ENCODE data around the gene TRPM3. TPM values are rescaled to one million over a fixed set of nuclear protein-coding genes. Genes with fewer than 3 reads are reported as not detected.

Gene TRPM3
- total and polyA plus RNA-seq, 2 of the 13 experiments (the other 11 are each of a cell fraction or from before 2014, with no cell fraction given): not detected

DNA sequence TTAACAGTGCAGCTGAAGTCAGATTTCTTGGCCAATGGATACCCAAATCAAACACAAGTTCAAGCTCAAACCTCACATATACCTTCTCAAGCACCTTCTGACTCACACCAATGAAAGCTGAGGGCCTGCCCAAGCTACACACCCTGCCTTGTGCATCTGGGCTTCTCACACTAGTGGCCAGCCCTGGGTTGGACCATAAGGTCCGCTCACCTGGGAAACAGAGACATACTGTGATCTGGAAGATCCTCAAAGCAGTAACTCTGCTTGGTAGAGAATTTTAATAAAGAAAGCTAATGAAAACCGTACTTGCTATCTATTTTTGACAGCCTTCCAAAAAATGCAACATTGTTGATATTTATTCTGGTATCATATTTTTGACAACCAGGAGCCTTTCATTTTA, 7.4 kb upstream of the TRPM3 start:
- H3K27me3 ChIP-seq (ENCODE audit: control insufficient read depth in 1 of 2, insufficient read depth in 2 of 2, low read length in 2 of 2): no peaks in the 10 kb centered on the region
- no peaks in the 10 kb centered on the region for H3K36me3 ChIP-seq (replicated peaks in 1 of 2; ENCODE audit: control insufficient read depth in 1 of 2, insufficient read depth in 2 of 2, low read length in 2 of 2)
- in situ Hi-C loops (cut with HindIII; ENCODE audit: extremely low pct_ligation_motif_present, low pct_unique_long_range_greater_than_20kb): no loop called here
- H3K4me2 ChIP-seq (ENCODE audit: low read depth, low read length): no peak overlapping the region
- H3K4me1 ChIP-seq (ENCODE audit: insufficient read depth, low read length): no peaks in the 10 kb centered on the region
- intact Hi-C loops (cut with micrococcal nuclease; ENCODE audit: unreplicated experiment): no loop called here
- no peak for FAIRE-seq
- TF ChIP-seq, protein P1, sequence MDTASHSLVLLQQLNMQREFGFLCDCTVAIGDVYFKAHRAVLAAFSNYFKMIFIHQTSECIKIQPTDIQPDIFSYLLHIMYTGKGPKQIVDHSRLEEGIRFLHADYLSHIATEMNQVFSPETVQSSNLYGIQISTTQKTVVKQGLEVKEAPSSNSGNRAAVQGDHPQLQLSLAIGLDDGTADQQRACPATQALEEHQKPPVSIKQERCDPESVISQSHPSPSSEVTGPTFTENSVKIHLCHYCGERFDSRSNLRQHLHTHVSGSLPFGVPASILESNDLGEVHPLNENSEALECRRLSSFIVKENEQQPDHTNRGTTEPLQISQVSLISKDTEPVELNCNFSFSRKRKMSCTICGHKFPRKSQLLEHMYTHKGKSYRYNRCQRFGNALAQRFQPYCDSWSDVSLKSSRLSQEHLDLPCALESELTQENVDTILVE (CRISPR knock-in tag; IDR thresholded peaks at IDR 0.05): no peak
- no peak for TF ChIP-seq SMAD1 (CRISPR knock-in tag; IDR thresholded peaks at IDR 0.05; ENCODE audit: borderline replicate concordance, low read depth)
- TF ChIP-seq ZNF792 (CRISPR knock-in tag; IDR thresholded peaks at IDR 0.05): no peak
- no peak for TF ChIP-seq HNRNPK (IDR thresholded peaks at IDR 0.05; ENCODE audit: low read depth, low read length, poor library complexity, severe bottlenecking)
- TF ChIP-seq DR1 (CRISPR knock-in tag; IDR thresholded peaks at IDR 0.05): no peak
- TF ChIP-seq KAT8 (CRISPR knock-in tag; IDR thresholded peaks at IDR 0.05): no peak
- no peak for TF ChIP-seq NFRKB (IDR thresholded peaks at IDR 0.05)
- no peak for TF ChIP-seq EEA1 (CRISPR knock-in tag; IDR thresholded peaks at IDR 0.05; ENCODE audit: borderline replicate concordance)
- TF ChIP-seq ZFYVE20 (CRISPR knock-in tag; IDR thresholded peaks at IDR 0.05; ENCODE audit: borderline replicate concordance, low read depth): no peak
- no peak for TF ChIP-seq ZNF784 (CRISPR knock-in tag; IDR thresholded peaks at IDR 0.05; ENCODE audit: borderline replicate concordance)
- TF ChIP-seq CBX5 (CRISPR knock-in tag; IDR thresholded peaks at IDR 0.05; ENCODE audit: borderline replicate concordance): no peak
- no peak for TF ChIP-seq TOPORS (CRISPR knock-in tag; IDR thresholded peaks at IDR 0.05)
- TF ChIP-seq ZNF597 (CRISPR knock-in tag; IDR thresholded peaks at IDR 0.05): no peak
- no peak for TF ChIP-seq JARID2 (CRISPR knock-in tag; IDR thresholded peaks at IDR 0.05; ENCODE audit: insufficient replicate concordance)
- no peaks in the 10 kb centered on the region for H3K9me3 ChIP-seq (ENCODE audit: low read length)
- CTCF ChIA-PET (ENCODE audit: low intra/inter-chr PET ratio, low total read pairs): no interaction called here
- ATAC-seq: no peak
- no peak overlapping the region for H3K27ac ChIP-seq (ENCODE audit: extremely low read length, insufficient read depth, low read length)
- WGBS (ENCODE audit: low lambda C conversion rate): 7% methylated on average over 2 of the region's 2 CpGs
- H2AFZ ChIP-seq (ENCODE audit: low read length): no peak overlapping the region
- no peaks in the 10 kb centered on the region for H4K20me1 ChIP-seq (ENCODE audit: insufficient read depth, low read length)
- H3K79me2 ChIP-seq (ENCODE audit: insufficient read depth, low read length): no peaks in the 10 kb centered on the region
- no peak overlapping the region for H3K9ac ChIP-seq (ENCODE audit: insufficient read depth, low read depth, low read length)
- BruUV-seq (replicated peaks): no TSS peak
- no peak for DNase-seq (ENCODE audit: low spot score)
- no peak overlapping the region for H3K4me3 ChIP-seq (replicated peaks in 1 of 3; ENCODE audit: insufficient read depth in 1 of 3, low read depth in 2 of 3, low read length in 3 of 3)
- POLR2A ChIA-PET: no interaction called here

All from HepG2 (cell line).